Stimulated activated CD8-positive, alpha-beta memory T cell treated with anti-CD3 and anti-CD28 coated beads, Interleukin-7, amount 100 ng/mL, for 1 hour (primary cell): ENCODE data around the gene SLC39A11.

ENCODE experiments used
- DNase-seq, 2 donors: peaks; one replicate each; pipeline ENCODE4 v3.0.0-alpha.2; 2020; ENCODE audit warnings: low read depth in 2 of 2

Gene SLC39A11

GRCh38 chr17:72751746-72752145, 340.7 kb downstream of the SLC39A11 start:
- no peak for DNase-seq

- DNase-seq = no peak
These were observed 343.3 kb downstream of the SLC39A11 start for GRCh38 chr17:72749119-72749572.

- DNase-seq = no peak
These were observed 345.0 kb downstream of the SLC39A11 start for GRCh38 chr17:72747501-72747900.

- no peak for DNase-seq
These were observed 347.2 kb downstream of the SLC39A11 start for GRCh38 chr17:72745241-72745640.

GRCh38 chr17:72743037-72743467, 349.4 kb downstream of the SLC39A11 start:
- DNase-seq = no peak

- DNase-seq = no peak
These were observed 355.3 kb downstream of the SLC39A11 start for GRCh38 chr17:72737151-72737690.

- no peak for DNase-seq
These were observed 356.9 kb downstream of the SLC39A11 start for GRCh38 chr17:72735592-72735991.

- DNase-seq = no peak
These were observed 357.4 kb downstream of the SLC39A11 start for GRCh38 chr17:72735048-72735447.

GRCh38 chr17:72734613-72735012, 357.9 kb downstream of the SLC39A11 start:
- no peak for DNase-seq

- no peak for DNase-seq
These were observed 358.7 kb downstream of the SLC39A11 start for GRCh38 chr17:72733619-72734282.

- DNase-seq = no peak
These were observed 359.4 kb downstream of the SLC39A11 start for GRCh38 chr17:72732893-72733618.

- DNase-seq = no peak
These were observed 362.4 kb downstream of the SLC39A11 start for GRCh38 chr17:72730077-72730476.

- DNase-seq = no peak
These were observed 365.6 kb downstream of the SLC39A11 start for GRCh38 chr17:72726936-72727335.

- peak in 1 of 2 donors; percentile 15 for DNase-seq
These were observed 366.9 kb downstream of the SLC39A11 start for GRCh38 chr17:72725433-72726068.

- DNase-seq = no peak
These were observed 368.2 kb downstream of the SLC39A11 start for GRCh38 chr17:72724267-72724666.

- no peak for DNase-seq
These were observed 368.8 kb downstream of the SLC39A11 start for GRCh38 chr17:72723711-72724110.

GRCh38 chr17:72720494-72720825, 372.0 kb downstream of the SLC39A11 start:
- DNase-seq = no peak

GRCh38 chr17:72719578-72720493, 372.7 kb downstream of the SLC39A11 start:
- peak; percentile 3 to 36 for DNase-seq

- no peak for DNase-seq
These were observed 373.3 kb downstream of the SLC39A11 start for GRCh38 chr17:72719206-72719577.

GRCh38 chr17:72717676-72718075, 374.8 kb downstream of the SLC39A11 start:
- no peak for DNase-seq

GRCh38 chr17:72717276-72717675, 375.2 kb downstream of the SLC39A11 start:
- DNase-seq = no peak
